ENCODE measurements around the gene TANC1. TPM values are rescaled to one million over a fixed set of nuclear protein-coding genes. Genes with fewer than 3 reads are reported as not detected.

TANC1 gene
- total RNA-seq, 1 donor from 2014 or later, result 56.9 TPM

- Mint-ChIP-seq H3K4me3 (no peak overlapping the region), H3K9me3 (no peaks in the 10 kb centered on the region), H3K27me3 (no peaks in the 10 kb centered on the region), H3K4me1 (ENCODE audit: unreplicated experiment) (peaks cover 14% of the 10 kb centered on the region), H3K27ac (peak overlapping the region; percentile 10), H3K36me3 (peaks cover 17% of the 10 kb centered on the region)
- no peak for DNase-seq (ENCODE audit: extremely low spot score, unreplicated experiment)
- TF ChIP-seq, protein P1, sequence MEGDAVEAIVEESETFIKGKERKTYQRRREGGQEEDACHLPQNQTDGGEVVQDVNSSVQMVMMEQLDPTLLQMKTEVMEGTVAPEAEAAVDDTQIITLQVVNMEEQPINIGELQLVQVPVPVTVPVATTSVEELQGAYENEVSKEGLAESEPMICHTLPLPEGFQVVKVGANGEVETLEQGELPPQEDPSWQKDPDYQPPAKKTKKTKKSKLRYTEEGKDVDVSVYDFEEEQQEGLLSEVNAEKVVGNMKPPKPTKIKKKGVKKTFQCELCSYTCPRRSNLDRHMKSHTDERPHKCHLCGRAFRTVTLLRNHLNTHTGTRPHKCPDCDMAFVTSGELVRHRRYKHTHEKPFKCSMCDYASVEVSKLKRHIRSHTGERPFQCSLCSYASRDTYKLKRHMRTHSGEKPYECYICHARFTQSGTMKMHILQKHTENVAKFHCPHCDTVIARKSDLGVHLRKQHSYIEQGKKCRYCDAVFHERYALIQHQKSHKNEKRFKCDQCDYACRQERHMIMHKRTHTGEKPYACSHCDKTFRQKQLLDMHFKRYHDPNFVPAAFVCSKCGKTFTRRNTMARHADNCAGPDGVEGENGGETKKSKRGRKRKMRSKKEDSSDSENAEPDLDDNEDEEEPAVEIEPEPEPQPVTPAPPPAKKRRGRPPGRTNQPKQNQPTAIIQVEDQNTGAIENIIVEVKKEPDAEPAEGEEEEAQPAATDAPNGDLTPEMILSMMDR (conservative IDR thresholded peaks at IDR 0.05), result no peak
Observed at GRCh38 chr2:159144776-159145614, 176.6 kb downstream of the TANC1 start.

DNA sequence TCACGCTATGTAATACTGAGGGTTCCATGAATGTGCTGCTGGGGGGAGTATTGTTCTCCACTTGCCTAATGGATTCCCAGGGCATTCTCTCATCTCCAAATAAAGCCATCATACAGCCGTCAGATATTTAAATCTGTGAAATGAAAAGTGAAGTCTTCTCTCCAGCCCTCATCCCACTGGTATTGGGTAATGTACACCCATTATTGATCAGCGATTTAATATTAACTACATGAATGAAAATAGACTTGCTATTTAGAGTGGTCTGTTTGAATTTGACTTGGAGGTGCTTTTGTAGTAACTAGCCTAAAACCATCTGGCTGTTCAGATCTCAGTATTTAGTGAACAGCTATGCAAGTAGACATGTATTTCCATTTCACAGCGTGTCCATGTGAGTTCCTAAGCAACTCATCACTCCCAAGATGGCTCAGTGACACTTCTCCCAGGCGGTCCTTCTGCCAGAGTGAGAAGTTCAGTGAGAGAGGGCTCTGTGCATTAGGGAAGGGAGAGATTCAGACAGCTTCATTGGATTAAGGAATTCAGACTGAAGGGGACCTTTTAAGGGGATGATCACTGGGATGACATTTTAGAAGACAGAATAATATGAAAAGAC, 177.4 kb downstream of the TANC1 start:
- no peak for DNase-seq (ENCODE audit: extremely low spot score, unreplicated experiment)
- H3K4me3 Mint-ChIP-seq, result peak overlapping the region; percentile 51
- TF ChIP-seq, protein P1 (conservative IDR thresholded peaks at IDR 0.05), result no peak
- no peaks in the 10 kb centered on the region for H3K9me3 Mint-ChIP-seq
- peak overlapping the region; percentile 78 for H3K27ac Mint-ChIP-seq
- no peaks in the 10 kb centered on the region for H3K27me3 Mint-ChIP-seq
- peaks cover 10% of the 10 kb centered on the region for H3K4me1 Mint-ChIP-seq (ENCODE audit: unreplicated experiment)
- peaks cover 14% of the 10 kb centered on the region for H3K36me3 Mint-ChIP-seq

DNA sequence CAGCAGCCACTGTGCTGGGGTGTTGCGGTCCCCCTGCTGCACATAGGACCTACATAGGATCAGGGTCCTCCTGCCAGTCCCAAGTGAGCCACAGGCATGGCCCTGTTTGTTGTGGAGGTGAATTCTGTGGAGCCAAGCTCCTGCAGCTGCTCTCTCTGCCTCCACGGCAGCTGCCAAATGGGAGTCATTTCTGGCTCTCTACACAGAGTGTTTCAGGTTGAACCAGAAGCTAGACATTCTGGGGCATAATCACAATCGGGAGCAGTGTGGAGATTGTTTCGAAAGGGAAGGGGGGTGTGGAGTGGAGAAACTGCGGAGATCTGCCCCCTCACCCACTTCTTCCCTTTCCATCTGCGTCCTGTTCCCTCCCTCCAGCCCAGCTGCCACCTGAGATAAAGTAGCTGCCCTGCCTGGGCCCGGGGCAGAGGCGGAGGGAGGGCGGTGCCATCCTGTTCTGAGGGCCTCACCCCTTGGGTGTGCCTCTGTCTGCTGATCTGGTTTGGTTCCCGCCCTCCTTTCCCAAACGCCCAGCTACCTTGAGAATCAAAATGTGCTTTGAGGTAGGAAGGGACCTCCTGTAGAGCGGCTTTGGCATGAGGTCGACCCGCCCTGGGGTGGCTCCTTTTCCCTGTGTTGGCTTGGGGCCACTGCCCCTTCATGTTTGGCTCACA, 178.7 kb downstream of the TANC1 start:
- H3K4me3 Mint-ChIP-seq, result no peak overlapping the region
- H3K27me3 Mint-ChIP-seq, result no peaks in the 10 kb centered on the region
- no peaks in the 10 kb centered on the region for H3K9me3 Mint-ChIP-seq
- H3K36me3 Mint-ChIP-seq, result peaks cover 23% of the 10 kb centered on the region
- peaks cover 14% of the 10 kb centered on the region for H3K4me1 Mint-ChIP-seq (ENCODE audit: unreplicated experiment)
- TF ChIP-seq, protein P1 (conservative IDR thresholded peaks at IDR 0.05), result no peak
- peak overlapping the region; percentile 80 for H3K27ac Mint-ChIP-seq
- no peak for DNase-seq (ENCODE audit: extremely low spot score, unreplicated experiment)

DNA sequence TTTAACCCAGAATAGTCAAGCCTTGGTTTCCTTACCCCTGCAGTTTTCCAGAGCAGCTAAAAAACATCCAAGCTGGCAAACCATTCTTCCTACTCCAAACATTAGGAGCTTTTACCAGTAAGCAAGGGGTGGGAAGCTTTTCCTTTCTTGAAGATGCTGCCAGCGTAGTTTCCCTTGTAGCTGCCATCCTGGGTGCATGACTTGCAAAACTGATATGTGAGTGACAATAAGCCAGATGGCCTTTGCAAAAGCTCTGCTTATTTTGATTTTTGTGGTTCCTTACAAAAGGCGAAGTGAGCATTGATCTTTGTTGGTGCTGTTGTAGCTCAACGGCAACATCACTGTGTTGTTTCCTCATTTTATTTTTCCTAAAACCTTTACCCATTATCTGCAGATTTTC, 179.2 kb downstream of the TANC1 start:
- H3K27ac Mint-ChIP-seq, result peak overlapping the region; percentile 80
- peaks cover 25% of the 10 kb centered on the region for H3K36me3 Mint-ChIP-seq

GRCh38 chr2:159148901-159149300, 180.5 kb downstream of the TANC1 start:
- Mint-ChIP-seq H3K4me1 (ENCODE audit: unreplicated experiment) (peaks cover 29% of the 10 kb centered on the region), H3K4me3 (no peak overlapping the region), H3K27me3 (no peaks in the 10 kb centered on the region), H3K9me3 (no peaks in the 10 kb centered on the region), H3K36me3 (peaks cover 30% of the 10 kb centered on the region), H3K27ac (no peak overlapping the region)
- no peak for DNase-seq (ENCODE audit: extremely low spot score, unreplicated experiment)
- TF ChIP-seq, protein P1 (conservative IDR thresholded peaks at IDR 0.05), result no peak

More for the DNA sequence above, 179.2 kb downstream of the TANC1 start:
- Mint-ChIP-seq H3K4me1 (ENCODE audit: unreplicated experiment) (peaks cover 16% of the 10 kb centered on the region), H3K27me3 (no peaks in the 10 kb centered on the region), H3K9me3 (no peaks in the 10 kb centered on the region), H3K4me3 (peak overlapping the region; percentile 2)
- DNase-seq (ENCODE audit: extremely low spot score, unreplicated experiment), result no peak
- TF ChIP-seq, protein P1 (conservative IDR thresholded peaks at IDR 0.05), result no peak
